Fibroblast of mammary gland (primary cell): ENCODE measurements around the gene B3GALT5.
"Not testable (repeated sequence)": the region's sequence is repeated elsewhere in the genome, so short reads cannot be mapped to it uniquely, and the experiment has no call there.

Source experiments
- DNase-seq: peaks from one replicate; pipeline ENCODE4 v3.0.0-alpha.2; 2010; ENCODE audit warnings: low read depth
- H3K4me3 ChIP-seq: 2 replicates; pipeline ENCODE4 v1.5.1; 2011; ENCODE audit warnings: low read depth, mild to moderate bottlenecking, low read length, moderate library complexity; ENCODE audit not compliant: control insufficient read depth
- CTCF ChIP-seq: conservative IDR thresholded peaks from 2 replicates; pipeline ENCODE4 v1.5.1; 2011; ENCODE audit warnings: low read depth, low read length, inconsistent platforms; ENCODE audit not compliant: control insufficient read depth, insufficient read depth

The B3GALT5 gene

GRCh38 chr21:39579734-39580332 is 32.9 kb upstream of the B3GALT5 start:
- no peak overlapping the region for H3K4me3 ChIP-seq
- no peak for TF ChIP-seq CTCF
- no peak for DNase-seq

GRCh38 chr21:39580744-39581143 is 32.0 kb upstream of the B3GALT5 start:
- no peak for DNase-seq
- H3K4me3 ChIP-seq, result no peak overlapping the region
- no peak for TF ChIP-seq CTCF

- H3K4me3 ChIP-seq, result no peak overlapping the region
- TF ChIP-seq CTCF, result no peak
- DNase-seq, result no peak
Measured at GRCh38 chr21:39581414-39581813, 31.3 kb upstream of the B3GALT5 start.

- no peak for TF ChIP-seq CTCF
- H3K4me3 ChIP-seq, result no peak overlapping the region
- DNase-seq, result no peak
Measured at GRCh38 chr21:39582749-39583148, 30.0 kb upstream of the B3GALT5 start.

- not testable (repeated sequence) for DNase-seq, H3K4me3 ChIP-seq
Measured at GRCh38 chr21:39583586-39583985, 29.2 kb upstream of the B3GALT5 start.

- no peak for TF ChIP-seq CTCF
Measured at GRCh38 chr21:39587376-39587775, 25.4 kb upstream of the B3GALT5 start.

GRCh38 chr21:39588884-39589283 is 23.9 kb upstream of the B3GALT5 start:
- DNase-seq, result no peak
- TF ChIP-seq CTCF, result no peak
- no peak overlapping the region for H3K4me3 ChIP-seq

More at GRCh38 chr21:39587376-39587775, 25.4 kb upstream of the B3GALT5 start:
- DNase-seq, result no peak
- H3K4me3 ChIP-seq, result no peak overlapping the region
